Heart right ventricle (tissue), 16 donors: ENCODE results near the gene ATG4C. TPM values are rescaled to one million over a fixed set of nuclear protein-coding genes. Genes with fewer than 3 reads are reported as not detected.
"Not testable (repeated sequence)": the region's sequence is repeated elsewhere in the genome, so short reads cannot be mapped to it uniquely, and the experiment has no call there.

Experiments
- ATAC-seq, 8 donors: fragments of 200-7000 bp; cut with Tn5 transposase; one replicate each; pipeline ENCODE4 v1.9.1; 2020; ENCODE audit warnings: mild to moderate bottlenecking in 8 of 8, moderate library complexity in 8 of 8, moderate number of reproducible peaks in 1 of 8
- DNase-seq, 2 donors: peaks; one replicate each; pipeline ENCODE4 v3.0.0-alpha.2; 2020
- H3K27ac ChIP-seq, 10 donors: fragments of 200-600 bp; sonication (generic) in 2 of 10; one replicate each; pipeline versions ENCODE4 v1.5.0 to v1.8.0; 2020 to 2022; ENCODE audit warnings: mild to moderate bottlenecking in 3 of 10
- H3K27me3 ChIP-seq, 7 donors: fragments of 200-600 bp; one replicate each; pipeline ENCODE4 v1.8.0; 2021 to 2022; ENCODE audit warnings: mild to moderate bottlenecking in 2 of 7
- H3K36me3 ChIP-seq, 9 donors: fragments of 200-600 bp; sonication (generic) in 1 of 9; one replicate each; pipeline versions ENCODE4 v1.5.0 to v1.8.0; 2020 to 2022; ENCODE audit warnings: mild to moderate bottlenecking in 2 of 9
- H3K4me1 ChIP-seq, 9 donors: fragments of 200-600 bp; sonication (generic) in 1 of 9; one replicate each; pipeline versions ENCODE4 v1.5.0 to v1.8.0; 2020 to 2022; ENCODE audit warnings: mild to moderate bottlenecking in 4 of 9
- H3K4me3 ChIP-seq, 10 donors: fragments of 200-600 bp; sonication (generic) in 2 of 10; one replicate each; pipeline versions ENCODE4 v1.5.0 to v1.8.0; 2020 to 2022; ENCODE audit warnings: mild to moderate bottlenecking in 7 of 10, moderate library complexity in 2 of 10
- H3K9me3 ChIP-seq, 11 donors: fragments of 200-600 bp in 10 of 11; sonication (generic) in 2 of 11; one replicate each; pipeline versions ENCODE4 v1.5.0 to v1.8.0; 2013 to 2022; ENCODE audit warnings: mild to moderate bottlenecking in 2 of 11, control low read depth in 1 of 11, moderate library complexity in 1 of 11
- CTCF ChIP-seq, 9 donors: fragments of 200-600 bp; sonication (generic) in 2 of 9; IDR thresholded peaks; one replicate each; pipeline versions ENCODE4 v1.5.0 to v1.8.0; 2021 to 2022; ENCODE audit warnings: antibody characterized with exemption in 9 of 9, mild to moderate bottlenecking in 5 of 9, moderate library complexity in 1 of 9
- WGBS, 2 donors: extraction: QIAGEN DNeasy Blood & Tissue Kit; methylation state at CpG; one replicate each; pipeline ENCODE4 v1.1.7; 2013; ENCODE audit warnings: inconsistent platforms in 1 of 2; 5-methylcytosine and 5-hydroxymethylcytosine counted together
- intact Hi-C, 10 donors: fragments of 100-400 bp; cut with DNase I; formaldehyde crosslinking; loops; one replicate each; pipeline versions ENCODE4 v1.11.1 to v1.14.2; 2022
- long read RNA-seq, 3 donors: library from polyadenylated mRNA; unstranded; transcript quantifications; one replicate each; pipeline ENCODE4 v2.0.0, GENCODE V29; 2020 to 2021
- polyA plus RNA-seq, 2 donors: library from polyadenylated mRNA; stranded (reverse); fragments of 200-250 nt; gene quantifications; one replicate each; pipeline ENCODE4 v1.2.3, GENCODE V29; 2013
- total RNA-seq, 10 donors: library from RNA; stranded (reverse); fragmentation: NEBNext Ultra II Directional in 3 of 10; extraction: Animal tissue kit (Norgen Biotek cat#: 25700) in 3 of 10; gene quantifications; one replicate each; pipeline versions ENCODE4 v1.2.1 to v1.2.4, GENCODE V29; 2021 to 2023
- donor health status: Arrhythmogenic right ventricular cardiomyopathy.
- donor health status: ischemic (EF 13 %, LVEDD 7.1; RV severe dilation, severe dysfunction).
- donor health status: healthy with polysubstance abuse.
- donor health status: DM: no; HTN: yes; CAD: no.
- donor health status: DM: no; HTN: no; CAD: no.
- donor health status: ischemic (EF 25% LVEDD 6.9; RV normal size, moderate dysfunction).
- donor health status: ischemic (EF 25% LVEDD 5.7; RV mildly dilated, moderate dysfunction).
- donor health status: healthy.
- donor health status: DM: yes; HTN: yes; CAD: no.
- donor health status: Ischemic cardiomyopathy.
- donor health status: ischemic (EF 35%, LVEDD 5.7; RV mildly dilated, moderate dysfunction).
- donor health status: nonischemic (EF 11% LVEDD 7.7; RV severe dilation, severe dysfunction).
- donor health status: DM: yes; HTN: yes; CAD: no.
- donor health status: PGD.
- donor health status: ischemic (EF 29% LVEDD 5.4; RV normal size, mild dysfunction).
- donor health status: nonischemic (EF 23%, LVEDD 6.1; RV moderate dilation, normal function).

ATG4C gene
- total RNA-seq (10 to 100 TPM in 3 of 10 donors, 1 to 10 TPM in 7; 7.2 to 17.9 (median 9.3) TPM), polyA plus RNA-seq (1 to 10 TPM; 4.2 to 5.1 TPM)
- long read RNA-seq, donor 1, transcript ATG4C-201 (11 exons, 2,938 nt): major isoform, 6 of 12 reads
- long read RNA-seq, donor 1, partial matches to known transcripts: 0 of 12 reads
- long read RNA-seq, donor 1, other reads (novel, unspliced or antisense): 6 of 12 reads
- long read RNA-seq, donor 2, transcript ATG4C-201 (11 exons, 2,938 nt): major isoform, 5 of 10 reads
- long read RNA-seq, donor 2, partial matches to known transcripts: 1 of 10 reads
- long read RNA-seq, donor 2, other reads (novel, unspliced or antisense): 2 of 10 reads
- long read RNA-seq, donor 3, transcript ATG4C-201 (11 exons, 2,938 nt): major isoform, 11 of 24 reads
- long read RNA-seq, donor 3, transcript ATG4C-203 (11 exons, 2,890 nt): minor isoform, 5 of 24 reads
- long read RNA-seq, donor 3, partial matches to known transcripts: 2 of 24 reads
- long read RNA-seq, donor 3, other reads (novel, unspliced or antisense): 6 of 24 reads

GRCh38 chr1:62783736-62784508 lies at the start of gene ATG4C:
Gene ATG4C, plus strand, starts transcription at chr1:62784132. Its CDS starts 19,655 bp downstream, at chr1:62803787.
- Histone ChIP-seq H3K9me3 (no peaks in the 10 kb centered on the region), H3K4me1 (peaks cover 3 to 34% (median 21%) of the 10 kb centered on the region in 9 donors), H3K27ac (peak within 1 kb of the TSS; percentile 75 to 96 (median 92)), H3K36me3 (no peaks in the 10 kb centered on the region), H3K27me3 (no peaks in the 10 kb centered on the region), H3K4me3 (peak within 1 kb of the TSS; percentile 50 to 95 (median 78))
- 0 to 1% methylated on average over 38 of the region's 38 CpGs for WGBS, 2 donors
- no peak for TF ChIP-seq CTCF (IDR thresholded peaks at IDR 0.05)
- ATAC-seq (peak; percentile 99 to 100 (median 99)), DNase-seq (peak; percentile 89 to 97)
- intact Hi-C loops: loop anchor here in 1 of 10 donors (5.0 kb wide), 1 partner anchor 347 kb away; the partner anchor contains the start of gene USP1

DNA sequence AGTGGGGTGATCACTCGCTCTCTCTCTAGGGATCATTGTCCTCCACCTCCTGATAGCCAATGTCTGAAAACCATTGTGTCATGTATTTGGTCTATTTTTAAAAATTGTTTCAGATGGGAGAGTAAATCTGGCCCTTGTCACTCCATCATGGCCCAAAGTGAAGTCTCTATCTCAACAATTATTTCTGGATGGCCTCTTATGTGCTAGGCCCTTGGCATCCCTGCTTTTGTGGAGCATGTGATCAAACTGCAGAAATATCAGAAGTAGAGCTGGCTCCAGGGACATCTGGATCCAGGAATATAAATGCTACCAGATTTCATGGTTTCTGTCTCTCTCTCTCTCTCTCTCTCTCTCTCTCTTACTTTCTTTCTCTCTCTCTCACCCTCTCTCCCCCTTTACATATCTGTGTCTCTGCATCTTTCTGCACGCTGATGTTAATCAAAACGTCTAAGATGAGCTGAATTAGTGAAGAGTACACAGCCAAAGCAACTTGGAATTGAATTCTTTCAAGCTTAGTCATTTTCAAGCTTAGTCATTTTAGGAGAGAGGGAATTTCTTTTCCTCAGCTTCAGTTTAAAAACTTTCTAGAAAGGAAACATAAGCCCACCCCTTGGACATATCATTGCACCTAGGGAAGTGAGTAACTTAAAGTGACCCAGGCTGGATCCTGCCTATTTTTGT lies 48.3 kb upstream of the ATG4C start:
- Histone ChIP-seq H3K27ac (peak overlapping the region in 1 of 10 donors; percentile 43), H3K9me3 (no peaks in the 10 kb centered on the region), H3K27me3 (peaks cover 0 to 21% (median 4%) of the 10 kb centered on the region in 7 donors), H3K36me3 (no peaks in the 10 kb centered on the region), H3K4me3 (no peak overlapping the region), H3K4me1 (peaks cover 0 to 27% (median 12%) of the 10 kb centered on the region in 9 donors)
- ATAC-seq (peak in 6 of 8 donors; percentile 33 to 79 (median 62)), DNase-seq (no peak)
- 55 to 63% methylated on average over 3 of the region's 3 CpGs for WGBS, 2 donors
- no peak for TF ChIP-seq CTCF (IDR thresholded peaks at IDR 0.05)
- intact Hi-C loops: loop anchor here in 1 of 10 donors (5.0 kb wide), 1 partner anchor 223 kb away; no protein-coding TSS in a partner anchor

- intact Hi-C loops: loop anchor here in 4 of 10 donors (10.0 kb wide), 2 partner anchors 206 to 566 kb away; no protein-coding TSS in a partner anchor
- Histone ChIP-seq H3K27me3 (peaks cover 0 to 19% (median 4%) of the 10 kb centered on the region in 7 donors), H3K4me1 (peaks cover 0 to 16% (median 4%) of the 10 kb centered on the region in 9 donors)
- DNase-seq, H3K36me3 ChIP-seq, H3K4me3 ChIP-seq, ATAC-seq, H3K27ac ChIP-seq, H3K9me3 ChIP-seq: not testable (repeated sequence)
- 76 to 87% methylated on average over 3 of the region's 3 CpGs for WGBS, 2 donors
Observed at GRCh38 chr1:62740701-62741100, 43.2 kb upstream of the ATG4C start.
